Stimulated activated CD8-positive, alpha-beta memory T cell treated with anti-CD3 and anti-CD28 coated beads, Interleukin-12 subunit alpha, Interleukin-12 subunit beta, amount 100 ng/mL, for 24 hours (primary cell): ENCODE data around the gene CERS6.
"Not testable (repeated sequence)": the region's sequence is repeated elsewhere in the genome, so short reads cannot be mapped to it uniquely, and the experiment has no call there.

Experiments used
- DNase-seq: peaks from one replicate; pipeline ENCODE4 v3.0.0-alpha.2; 2020; ENCODE audit errors: extremely low read depth

CERS6 gene

GRCh38 chr2:168468354-168468753 lies 12.3 kb downstream of the CERS6 start:
- DNase-seq, result no peak

- no peak for DNase-seq
These were observed 13.4 kb downstream of the CERS6 start for GRCh38 chr2:168469281-168469988.

GRCh38 chr2:168470320-168471162 lies 14.5 kb downstream of the CERS6 start:
- no peak for DNase-seq

GRCh38 chr2:168471163-168471475 lies 15.0 kb downstream of the CERS6 start:
- DNase-seq, result no peak

- DNase-seq, result no peak
These were observed 19.6 kb downstream of the CERS6 start for GRCh38 chr2:168475636-168476035.

GRCh38 chr2:168478206-168478605 lies 22.1 kb downstream of the CERS6 start:
- no peak for DNase-seq

GRCh38 chr2:168480356-168480755 lies 24.3 kb downstream of the CERS6 start:
- no peak for DNase-seq

- DNase-seq, result no peak
These were observed 24.9 kb downstream of the CERS6 start for GRCh38 chr2:168480825-168481585.

GRCh38 chr2:168482269-168482668 lies 26.2 kb downstream of the CERS6 start:
- DNase-seq, result no peak

GRCh38 chr2:168482952-168483831 lies 27.1 kb downstream of the CERS6 start:
- no peak for DNase-seq

GRCh38 chr2:168486477-168486876 lies 30.4 kb downstream of the CERS6 start:
- no peak for DNase-seq

- no peak for DNase-seq
These were observed 34.2 kb downstream of the CERS6 start for GRCh38 chr2:168490015-168490874.

- no peak for DNase-seq
These were observed 35.0 kb downstream of the CERS6 start for GRCh38 chr2:168490946-168491605.

GRCh38 chr2:168491728-168492127 lies 35.7 kb downstream of the CERS6 start:
- not testable (repeated sequence) for DNase-seq

- DNase-seq, result not testable (repeated sequence)
These were observed 37.1 kb downstream of the CERS6 start for GRCh38 chr2:168493219-168493618.

GRCh38 chr2:168494190-168494711 lies 38.2 kb downstream of the CERS6 start:
- no peak for DNase-seq

- no peak for DNase-seq
These were observed 39.5 kb downstream of the CERS6 start for GRCh38 chr2:168495524-168495923.

GRCh38 chr2:168496906-168497305 lies 40.8 kb downstream of the CERS6 start:
- no peak for DNase-seq

- DNase-seq, result no peak
These were observed 43.4 kb downstream of the CERS6 start for GRCh38 chr2:168499500-168499899.

- no peak for DNase-seq
These were observed 44.4 kb downstream of the CERS6 start for GRCh38 chr2:168500516-168500915.
